Muscle of arm (tissue), 14 donors: ENCODE measurements around the gene RASSF10. TPM values are rescaled to one million over a fixed set of nuclear protein-coding genes. Genes with fewer than 3 reads are reported as not detected.

Source experiments
- DNase-seq: peaks from one replicate; pipeline ENCODE4 v3.0.0-alpha.2; 2013
- long read RNA-seq, 11 donors: transcript quantifications; one replicate each; lab custom pipeline, GENCODE V29; 2026
- polyA plus RNA-seq, 12 donors: library from polyadenylated mRNA; unstranded; fragments of 120-200 nt; gene quantifications; one replicate each; pipeline ENCODE4 v1.2.1, GENCODE V29; 2013; ENCODE audit not compliant: insufficient read length in 12 of 12

Gene RASSF10
- 1 to 10 TPM in 3 of 12 donors, under 1 TPM in 8, not detected in 1; 0.11 to 4.6 (median 0.50) TPM for polyA plus RNA-seq
- long read RNA-seq, donor 1, partial matches to known transcripts = 0 of 2 reads
- long read RNA-seq, donor 1, other reads (novel, unspliced or antisense) = 0 of 2 reads
- long read RNA-seq, donor 2 = 0 reads
- long read RNA-seq, donor 3 = 0 reads
- long read RNA-seq, donor 4 = 0 reads
- long read RNA-seq, donor 5 = 0 reads
- long read RNA-seq, donor 6 = 0 reads
- long read RNA-seq, donor 7, partial matches to known transcripts = 0 of 3 reads
- long read RNA-seq, donor 7, other reads (novel, unspliced or antisense) = 0 of 3 reads
- long read RNA-seq, donor 8 = 0 reads
- long read RNA-seq, donor 9 = 0 reads
- long read RNA-seq, donor 10 = 0 reads
- long read RNA-seq, donor 11, partial matches to known transcripts = 0 of 1 reads
- long read RNA-seq, donor 11, other reads (novel, unspliced or antisense) = 0 of 1 reads

GRCh38 chr11:13008625-13009475, at the start of gene RASSF10:
Gene RASSF10, plus strand, starts transcription at chr11:13009316. Its CDS starts 261 bp downstream, at chr11:13009577.
- DNase-seq = peak; percentile 15

GRCh38 chr11:12961615-12962014, 47.5 kb upstream of the RASSF10 start:
- no peak for DNase-seq

GRCh38 chr11:12962306-12962705, 46.8 kb upstream of the RASSF10 start:
- no peak for DNase-seq

GRCh38 chr11:12963051-12963450, 46.1 kb upstream of the RASSF10 start:
- DNase-seq = no peak

- peak; percentile 49 for DNase-seq
These were observed 45.2 kb upstream of the RASSF10 start for GRCh38 chr11:12963792-12964536.

- no peak for DNase-seq
These were observed 44.5 kb upstream of the RASSF10 start for GRCh38 chr11:12964650-12965049.

- no peak for DNase-seq
These were observed 43.1 kb upstream of the RASSF10 start for GRCh38 chr11:12966002-12966401.

- DNase-seq = no peak
These were observed 41.0 kb upstream of the RASSF10 start for GRCh38 chr11:12968101-12968500.

GRCh38 chr11:12968826-12969225, 40.3 kb upstream of the RASSF10 start:
- no peak for DNase-seq

- no peak for DNase-seq
These were observed 37.2 kb upstream of the RASSF10 start for GRCh38 chr11:12971955-12972354.

- DNase-seq = peak; percentile 24
These were observed 35.5 kb upstream of the RASSF10 start for GRCh38 chr11:12973528-12974181.

- DNase-seq = no peak
These were observed 33.9 kb upstream of the RASSF10 start for GRCh38 chr11:12975195-12975594.

GRCh38 chr11:12979928-12980689, 29.0 kb upstream of the RASSF10 start:
- no peak for DNase-seq

GRCh38 chr11:12981676-12982522, 27.2 kb upstream of the RASSF10 start:
- no peak for DNase-seq

- DNase-seq = no peak
These were observed 25.8 kb upstream of the RASSF10 start for GRCh38 chr11:12983336-12983735.

- DNase-seq = no peak
These were observed 22.8 kb upstream of the RASSF10 start for GRCh38 chr11:12986194-12986898.

GRCh38 chr11:12989428-12990161, 19.5 kb upstream of the RASSF10 start:
- DNase-seq = no peak

- DNase-seq = no peak
These were observed 19.0 kb upstream of the RASSF10 start for GRCh38 chr11:12990162-12990480.
